Left ventricle myocardium inferior (tissue), 1 donor: ENCODE data around the gene MYBPC3. TPM values are rescaled to one million over a fixed set of nuclear protein-coding genes. Genes with fewer than 3 reads are reported as not detected.

ENCODE experiments used
- DNase-seq: peaks from one replicate; pipeline ENCODE4 v3.0.0-alpha.2; 2020
- H3K27ac ChIP-seq: fragments of 200-600 bp; replicated peaks from 2 replicates; pipeline ENCODE4 v1.8.0; 2021
- H3K27me3 ChIP-seq: fragments of 200-600 bp; 2 replicates; pipeline ENCODE4 v1.8.0; 2021; ENCODE audit warnings: low read depth
- H3K36me3 ChIP-seq: fragments of 200-600 bp; 2 replicates; pipeline ENCODE4 v1.8.0; 2021
- H3K4me1 ChIP-seq: fragments of 200-600 bp; 2 replicates; pipeline ENCODE4 v1.8.0; 2021
- H3K4me3 ChIP-seq: fragments of 200-600 bp; 2 replicates; pipeline ENCODE4 v1.8.0; 2021; ENCODE audit warnings: mild to moderate bottlenecking, moderate library complexity
- H3K9me3 ChIP-seq: fragments of 200-600 bp; replicated peaks from 2 replicates; pipeline ENCODE4 v1.8.0; 2021
- CTCF ChIP-seq: fragments of 200-600 bp; IDR thresholded peaks from 2 replicates; pipeline ENCODE4 v1.8.0; 2021; ENCODE audit warnings: antibody characterized with exemption, mild to moderate bottlenecking, borderline replicate concordance
- intact Hi-C: fragments of 100-400 bp; cut with micrococcal nuclease; formaldehyde crosslinking; loops from one replicate; pipeline ENCODE4 v1.11.0; 2022
- total RNA-seq: library from RNA; stranded (reverse); fragmentation: NEBNext Ultra II Directional; extraction: Animal tissue kit (Norgen Biotek cat#: 25700); gene quantifications from one replicate; pipeline ENCODE4 v1.2.1, GENCODE V29; 2021
- donor health status: DM: no; HTN: yes; CAD: no; lungs with severe emphysema.

MYBPC3 gene
- total RNA-seq, 1 donor from 2014 or later, result 2,538 TPM

- no peak for TF ChIP-seq CTCF
- no peak overlapping the region for H3K4me3 ChIP-seq
- H3K4me1 ChIP-seq, result peaks cover 9% of the 10 kb centered on the region
- DNase-seq, result no peak
- H3K36me3 ChIP-seq, result no peaks in the 10 kb centered on the region
- intact Hi-C loops, result loop anchor here (10.0 kb wide), 1 partner anchor 56 kb away; the partner anchor contains the start of gene RAPSN
- no peak overlapping the region for H3K27ac ChIP-seq
- H3K27me3 ChIP-seq, result no peaks in the 10 kb centered on the region
- H3K9me3 ChIP-seq, result no peaks in the 10 kb centered on the region
Measured at GRCh38 chr11:47388697-47389576, 36.4 kb upstream of the MYBPC3 start.

GRCh38 chr11:47387944-47388696, 35.6 kb upstream of the MYBPC3 start:
- intact Hi-C loops, result loop anchor here (10.0 kb wide), 1 partner anchor 57 kb away; the partner anchor contains the start of gene RAPSN
- H3K4me1 ChIP-seq, result peaks cover under 1% of the 10 kb centered on the region
- no peaks in the 10 kb centered on the region for H3K9me3 ChIP-seq
- TF ChIP-seq CTCF, result no peak
- H3K27me3 ChIP-seq, result no peaks in the 10 kb centered on the region
- H3K36me3 ChIP-seq, result no peaks in the 10 kb centered on the region
- no peak overlapping the region for H3K4me3 ChIP-seq
- no peak for DNase-seq
- H3K27ac ChIP-seq, result no peak overlapping the region

GRCh38 chr11:47384498-47384897, 32.0 kb upstream of the MYBPC3 start:
- H3K27ac ChIP-seq, result no peak overlapping the region
- no peak overlapping the region for H3K4me3 ChIP-seq
- DNase-seq, result no peak
- TF ChIP-seq CTCF, result no peak
- H3K36me3 ChIP-seq, result no peaks in the 10 kb centered on the region
- no peaks in the 10 kb centered on the region for H3K4me1 ChIP-seq
- no peaks in the 10 kb centered on the region for H3K9me3 ChIP-seq
- intact Hi-C loops, result loop anchor here (10.0 kb wide), 1 partner anchor 60 kb away; the partner anchor contains the start of gene RAPSN
- no peaks in the 10 kb centered on the region for H3K27me3 ChIP-seq

- H3K27ac ChIP-seq, result no peak overlapping the region
- no peaks in the 10 kb centered on the region for H3K27me3 ChIP-seq
- intact Hi-C loops, result loop anchor here (10.0 kb wide), 1 partner anchor 62 kb away; the partner anchor contains the start of gene RAPSN
- TF ChIP-seq CTCF, result no peak
- no peak overlapping the region for H3K4me3 ChIP-seq
- DNase-seq, result no peak
- no peaks in the 10 kb centered on the region for H3K9me3 ChIP-seq
- H3K4me1 ChIP-seq, result no peaks in the 10 kb centered on the region
- no peaks in the 10 kb centered on the region for H3K36me3 ChIP-seq
Measured at GRCh38 chr11:47383071-47383470, 30.6 kb upstream of the MYBPC3 start.

- intact Hi-C loops, result loop anchor here (10.0 kb wide), 1 partner anchor 65 kb away; the partner anchor contains the start of gene RAPSN
- Histone ChIP-seq H3K4me1 (no peaks in the 10 kb centered on the region), H3K27me3 (no peaks in the 10 kb centered on the region), H3K27ac (no peak overlapping the region), H3K4me3 (no peak overlapping the region), H3K36me3 (no peaks in the 10 kb centered on the region), H3K9me3 (no peaks in the 10 kb centered on the region)
- DNase-seq, result no peak
- no peak for TF ChIP-seq CTCF
Measured at GRCh38 chr11:47380078-47380477, 27.6 kb upstream of the MYBPC3 start.
